ENCODE data around the gene EXOC8.

Gene EXOC8, protein sequence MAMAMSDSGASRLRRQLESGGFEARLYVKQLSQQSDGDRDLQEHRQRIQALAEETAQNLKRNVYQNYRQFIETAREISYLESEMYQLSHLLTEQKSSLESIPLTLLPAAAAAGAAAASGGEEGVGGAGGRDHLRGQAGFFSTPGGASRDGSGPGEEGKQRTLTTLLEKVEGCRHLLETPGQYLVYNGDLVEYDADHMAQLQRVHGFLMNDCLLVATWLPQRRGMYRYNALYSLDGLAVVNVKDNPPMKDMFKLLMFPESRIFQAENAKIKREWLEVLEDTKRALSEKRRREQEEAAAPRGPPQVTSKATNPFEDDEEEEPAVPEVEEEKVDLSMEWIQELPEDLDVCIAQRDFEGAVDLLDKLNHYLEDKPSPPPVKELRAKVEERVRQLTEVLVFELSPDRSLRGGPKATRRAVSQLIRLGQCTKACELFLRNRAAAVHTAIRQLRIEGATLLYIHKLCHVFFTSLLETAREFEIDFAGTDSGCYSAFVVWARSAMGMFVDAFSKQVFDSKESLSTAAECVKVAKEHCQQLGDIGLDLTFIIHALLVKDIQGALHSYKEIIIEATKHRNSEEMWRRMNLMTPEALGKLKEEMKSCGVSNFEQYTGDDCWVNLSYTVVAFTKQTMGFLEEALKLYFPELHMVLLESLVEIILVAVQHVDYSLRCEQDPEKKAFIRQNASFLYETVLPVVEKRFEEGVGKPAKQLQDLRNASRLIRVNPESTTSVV

DNA sequence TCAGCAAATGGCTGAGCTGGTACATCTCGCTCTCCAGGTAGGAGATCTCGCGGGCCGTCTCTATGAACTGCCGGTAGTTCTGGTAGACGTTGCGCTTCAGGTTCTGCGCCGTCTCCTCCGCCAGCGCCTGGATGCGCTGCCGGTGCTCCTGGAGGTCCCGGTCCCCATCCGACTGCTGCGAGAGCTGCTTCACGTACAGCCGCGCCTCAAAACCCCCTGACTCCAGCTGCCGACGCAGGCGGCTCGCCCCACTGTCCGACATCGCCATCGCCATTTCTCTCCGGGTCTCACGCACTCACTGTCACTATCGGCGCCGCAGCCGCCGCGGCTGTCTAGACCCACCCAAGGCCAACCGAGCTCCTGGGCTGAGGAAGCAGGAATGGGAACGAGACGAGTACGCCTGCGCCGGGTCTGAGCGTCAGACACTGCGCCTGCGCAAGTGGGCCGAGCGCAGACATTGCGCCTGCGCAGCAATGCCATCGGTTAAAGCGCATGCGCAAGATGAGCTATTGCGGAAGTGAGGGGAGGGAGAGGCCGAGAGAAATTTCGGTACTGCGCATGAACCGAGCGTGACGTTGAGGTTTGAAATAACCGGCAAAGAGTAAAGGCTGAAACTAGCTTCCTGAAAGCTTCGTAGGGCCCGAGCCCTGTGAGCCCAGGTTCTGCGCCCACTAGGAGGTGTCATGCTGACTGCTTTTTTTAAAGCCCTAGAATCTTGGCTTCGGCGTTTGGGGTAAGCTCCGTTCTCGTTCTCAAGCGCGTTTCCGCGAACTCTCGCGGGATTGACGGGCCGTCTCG is at the start of gene EXOC8:
EXOC8 (minus strand) TSS at position 381 of the 798 bp plus-strand sequence; CDS start at position 274, 107 bp downstream.
- Histone ChIP-seq H3K27me3 (ENCODE audit: control insufficient read depth, insufficient read depth, low read length) (no peaks in the 10 kb centered on the region), H3K9ac (peak within 1 kb of the TSS; percentile 77), H3K79me2 (peaks cover 29% of the 10 kb centered on the region), H3K27ac (peak within 1 kb of the TSS; percentile 86), H3K9me3 (ENCODE audit: control insufficient read depth, low read length) (no peaks in the 10 kb centered on the region), H3K4me2 (ENCODE audit: low read length) (peak within 1 kb of the TSS; percentile 97), H3K4me3 (ENCODE audit: low read depth, low read length) (peak within 1 kb of the TSS; percentile 99), H3K36me3 (ENCODE audit: control insufficient read depth, insufficient read depth, low read length) (no peaks in the 10 kb centered on the region), H3K4me1 (peaks cover 12% of the 10 kb centered on the region), H2AFZ (peak within 1 kb of the TSS; percentile 83)
- TF ChIP-seq, protein P1, sequence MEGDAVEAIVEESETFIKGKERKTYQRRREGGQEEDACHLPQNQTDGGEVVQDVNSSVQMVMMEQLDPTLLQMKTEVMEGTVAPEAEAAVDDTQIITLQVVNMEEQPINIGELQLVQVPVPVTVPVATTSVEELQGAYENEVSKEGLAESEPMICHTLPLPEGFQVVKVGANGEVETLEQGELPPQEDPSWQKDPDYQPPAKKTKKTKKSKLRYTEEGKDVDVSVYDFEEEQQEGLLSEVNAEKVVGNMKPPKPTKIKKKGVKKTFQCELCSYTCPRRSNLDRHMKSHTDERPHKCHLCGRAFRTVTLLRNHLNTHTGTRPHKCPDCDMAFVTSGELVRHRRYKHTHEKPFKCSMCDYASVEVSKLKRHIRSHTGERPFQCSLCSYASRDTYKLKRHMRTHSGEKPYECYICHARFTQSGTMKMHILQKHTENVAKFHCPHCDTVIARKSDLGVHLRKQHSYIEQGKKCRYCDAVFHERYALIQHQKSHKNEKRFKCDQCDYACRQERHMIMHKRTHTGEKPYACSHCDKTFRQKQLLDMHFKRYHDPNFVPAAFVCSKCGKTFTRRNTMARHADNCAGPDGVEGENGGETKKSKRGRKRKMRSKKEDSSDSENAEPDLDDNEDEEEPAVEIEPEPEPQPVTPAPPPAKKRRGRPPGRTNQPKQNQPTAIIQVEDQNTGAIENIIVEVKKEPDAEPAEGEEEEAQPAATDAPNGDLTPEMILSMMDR (IDR thresholded peaks at IDR 0.05): no peak

DNA sequence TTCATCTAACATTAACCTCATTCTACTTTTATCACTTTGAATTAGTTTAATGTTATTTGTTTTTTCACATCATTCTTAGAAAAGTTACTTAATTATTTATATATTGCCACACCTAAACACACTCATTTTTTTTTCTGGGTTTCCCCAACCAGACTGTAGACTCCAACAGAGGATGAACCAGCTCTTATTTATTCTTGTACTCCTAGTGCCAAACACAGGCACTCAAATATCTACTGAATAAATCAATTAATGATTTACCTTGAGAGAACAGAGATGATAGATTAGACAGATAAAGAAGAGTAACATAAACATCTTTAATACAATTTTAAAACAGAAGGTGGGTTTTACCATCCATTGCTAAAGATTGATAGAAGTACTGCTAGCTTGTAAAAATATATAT is 48.8 kb upstream of the EXOC8 start:
- H3K79me2 ChIP-seq: peaks cover 12% of the 10 kb centered on the region
- H3K4me1 ChIP-seq: no peaks in the 10 kb centered on the region
- TF ChIP-seq, protein P1 (IDR thresholded peaks at IDR 0.05): no peak
- no peak overlapping the region for H3K4me2 ChIP-seq (ENCODE audit: low read length)
- no peak overlapping the region for H3K4me3 ChIP-seq (ENCODE audit: low read depth, low read length)
- no peaks in the 10 kb centered on the region for H3K27me3 ChIP-seq (ENCODE audit: control insufficient read depth, insufficient read depth, low read length)
- H2AFZ ChIP-seq: no peak overlapping the region
- no peak overlapping the region for H3K27ac ChIP-seq
- H3K9ac ChIP-seq: no peak overlapping the region
- no peaks in the 10 kb centered on the region for H3K36me3 ChIP-seq (ENCODE audit: control insufficient read depth, insufficient read depth, low read length)
- H3K9me3 ChIP-seq (ENCODE audit: control insufficient read depth, low read length): no peaks in the 10 kb centered on the region

DNA sequence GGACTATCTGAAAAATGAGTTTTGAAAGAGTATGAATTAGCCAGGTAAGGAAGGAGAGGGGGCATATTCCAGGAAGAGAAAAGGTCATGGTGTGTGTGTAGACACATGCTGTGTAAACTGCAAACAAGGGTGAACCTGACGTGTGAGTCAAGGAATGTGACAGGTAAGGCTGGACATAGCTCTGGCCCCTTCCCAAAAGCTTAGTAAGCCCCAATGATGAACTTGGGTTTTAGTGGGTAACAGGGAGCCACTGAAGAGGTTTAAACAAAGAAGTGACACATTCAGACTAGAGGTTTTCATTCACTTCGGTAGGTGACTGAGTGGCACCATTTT is 47.7 kb upstream of the EXOC8 start:
- Histone ChIP-seq H3K4me3 (ENCODE audit: low read depth, low read length) (no peak overlapping the region), H3K27ac (no peak overlapping the region), H2AFZ (no peak overlapping the region), H3K9ac (no peak overlapping the region), H3K9me3 (ENCODE audit: control insufficient read depth, low read length) (no peaks in the 10 kb centered on the region), H3K79me2 (peaks cover 14% of the 10 kb centered on the region), H3K4me1 (no peaks in the 10 kb centered on the region), H3K4me2 (ENCODE audit: low read length) (no peak overlapping the region), H3K36me3 (ENCODE audit: control insufficient read depth, insufficient read depth, low read length) (no peaks in the 10 kb centered on the region), H3K27me3 (ENCODE audit: control insufficient read depth, insufficient read depth, low read length) (no peaks in the 10 kb centered on the region)
- TF ChIP-seq, protein P1 (IDR thresholded peaks at IDR 0.05): no peak

DNA sequence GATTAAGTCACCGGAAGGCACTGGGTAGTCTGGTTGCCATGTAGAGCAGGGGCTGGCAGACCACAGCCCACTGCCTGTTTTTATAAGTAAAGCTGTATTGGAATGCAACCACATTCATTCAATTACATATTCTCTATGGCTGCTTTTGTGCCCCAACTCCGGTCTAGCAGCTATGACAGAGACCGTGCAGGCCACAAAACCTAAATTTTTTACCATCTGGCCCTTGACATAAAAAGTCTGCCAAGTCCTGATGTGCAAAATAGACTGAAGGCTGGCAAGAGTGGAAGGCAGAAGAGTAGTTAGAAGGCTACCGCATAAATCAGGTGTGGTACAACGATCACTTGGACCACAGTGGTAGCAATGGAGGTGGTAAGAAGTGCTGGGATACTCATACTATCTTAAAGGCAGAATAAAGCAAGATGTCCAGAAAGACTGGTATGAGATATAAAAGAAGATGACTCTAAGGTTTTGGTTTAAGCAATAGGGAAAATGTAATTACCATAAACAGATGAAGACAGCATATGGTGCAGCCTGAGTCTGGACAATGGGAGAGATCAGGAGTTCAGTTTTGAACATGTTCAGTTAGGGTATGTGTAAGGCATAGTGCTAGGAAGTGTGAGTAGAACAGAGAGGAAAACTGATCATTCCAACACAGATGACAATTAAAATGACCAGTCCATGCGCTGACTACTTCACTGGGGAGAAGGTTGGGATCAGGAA is 47.2 kb upstream of the EXOC8 start:
- TF ChIP-seq, protein P1 (IDR thresholded peaks at IDR 0.05): no peak
- H3K36me3 ChIP-seq (ENCODE audit: control insufficient read depth, insufficient read depth, low read length): no peaks in the 10 kb centered on the region

More for the DNA sequence above, 47.2 kb upstream of the EXOC8 start:
- Histone ChIP-seq H3K4me2 (ENCODE audit: low read length) (no peak overlapping the region), H3K79me2 (peaks cover 13% of the 10 kb centered on the region), H3K9me3 (ENCODE audit: control insufficient read depth, low read length) (no peaks in the 10 kb centered on the region), H3K27ac (no peak overlapping the region), H2AFZ (no peak overlapping the region), H3K4me3 (ENCODE audit: low read depth, low read length) (no peak overlapping the region), H3K9ac (no peak overlapping the region), H3K4me1 (no peaks in the 10 kb centered on the region), H3K27me3 (ENCODE audit: control insufficient read depth, insufficient read depth, low read length) (no peaks in the 10 kb centered on the region)

Measured in parathyroid adenoma (tissue), 2 donors.